ENCODE data around the gene AHCYL2.

AHCYL2 gene

GRCh38 chr7:129224251-129225205, at the start of gene AHCYL2:
TSS of gene AHCYL2 (plus strand) at chr7:129225030.
- DNase-seq (ENCODE audit: low read depth in 1 of 2, low spot score in 1 of 2): peak; percentile 96 to 97

- DNase-seq (ENCODE audit: low read depth in 1 of 2, low spot score in 1 of 2): no peak
These were observed 47.7 kb upstream of the AHCYL2 start for GRCh38 chr7:129176916-129177710.

- DNase-seq (ENCODE audit: low read depth in 1 of 2, low spot score in 1 of 2): no peak
These were observed 39.7 kb upstream of the AHCYL2 start for GRCh38 chr7:129184981-129185670.

- DNase-seq (ENCODE audit: low read depth in 1 of 2, low spot score in 1 of 2): no peak
These were observed 38.0 kb upstream of the AHCYL2 start for GRCh38 chr7:129186749-129187260.

- no peak for DNase-seq (ENCODE audit: low read depth in 1 of 2, low spot score in 1 of 2)
These were observed 37.0 kb upstream of the AHCYL2 start for GRCh38 chr7:129187681-129188371.

GRCh38 chr7:129188372-129188891, 36.4 kb upstream of the AHCYL2 start, which contains the start of gene SMO:
TSS of gene SMO (plus strand) at chr7:129188633. CDS start at chr7:129189152, 519 bp downstream.
- DNase-seq (ENCODE audit: low read depth in 1 of 2, low spot score in 1 of 2): no peak

GRCh38 chr7:129188892-129189660, 35.8 kb upstream of the AHCYL2 start:
- no peak for DNase-seq (ENCODE audit: low read depth in 1 of 2, low spot score in 1 of 2)

GRCh38 chr7:129189661-129190310, 35.0 kb upstream of the AHCYL2 start:
- DNase-seq (ENCODE audit: low read depth in 1 of 2, low spot score in 1 of 2): no peak

- no peak for DNase-seq (ENCODE audit: low read depth in 1 of 2, low spot score in 1 of 2)
These were observed 33.6 kb upstream of the AHCYL2 start for GRCh38 chr7:129191272-129191671.

GRCh38 chr7:129193892-129194291, 30.9 kb upstream of the AHCYL2 start:
- no peak for DNase-seq (ENCODE audit: low read depth in 1 of 2, low spot score in 1 of 2)

- DNase-seq (ENCODE audit: low read depth in 1 of 2, low spot score in 1 of 2): no peak
These were observed 27.1 kb upstream of the AHCYL2 start for GRCh38 chr7:129197771-129198170.

GRCh38 chr7:129199406-129199805, 25.4 kb upstream of the AHCYL2 start:
- DNase-seq (ENCODE audit: low read depth in 1 of 2, low spot score in 1 of 2): no peak

- no peak for DNase-seq (ENCODE audit: low read depth in 1 of 2, low spot score in 1 of 2)
These were observed 22.6 kb upstream of the AHCYL2 start for GRCh38 chr7:129202058-129202777.

- DNase-seq (ENCODE audit: low read depth in 1 of 2, low spot score in 1 of 2): no peak
These were observed 21.6 kb upstream of the AHCYL2 start for GRCh38 chr7:129203050-129203741.

- no peak for DNase-seq (ENCODE audit: low read depth in 1 of 2, low spot score in 1 of 2)
These were observed 19.6 kb upstream of the AHCYL2 start for GRCh38 chr7:129205126-129205818.

GRCh38 chr7:129205987-129206785, 18.6 kb upstream of the AHCYL2 start:
- no peak for DNase-seq (ENCODE audit: low read depth in 1 of 2, low spot score in 1 of 2)
